MM.1S (cell line): ENCODE measurements around the gene TRAPPC12.

ENCODE experiments used
- DNase-seq: peaks from one replicate; pipeline ENCODE4 v3.0.0-alpha.2; 2015
- H2AFZ ChIP-seq: fragments of 300-600 bp; sonication (generic); 2 replicates; pipeline ENCODE4 v1.6.0; 2016; ENCODE audit warnings: antibody characterized with exemption, low read length
- H3F3A ChIP-seq: fragments of 300-600 bp; sonication (generic); 2 replicates; pipeline ENCODE4 v1.6.1; 2016; ENCODE audit warnings: mild to moderate bottlenecking, antibody characterized with exemption, low read length, moderate library complexity, mixed read lengths; ENCODE audit not compliant: insufficient read depth
- H3K27ac ChIP-seq: fragments of 300-600 bp; sonication (generic); 2 replicates; pipeline ENCODE4 v1.5.1; 2016; ENCODE audit warnings: mild to moderate bottlenecking, low read length
- H3K27me3 ChIP-seq: fragments of 300-600 bp; sonication (generic); replicated peaks from 2 replicates; pipeline ENCODE4 v1.6.0; 2016; ENCODE audit warnings: low read length; ENCODE audit not compliant: insufficient read depth
- H3K36me3 ChIP-seq: fragments of 300-600 bp; sonication (generic); replicated peaks from 2 replicates; pipeline ENCODE4 v1.6.1; 2016; ENCODE audit warnings: mild to moderate bottlenecking, low read length, mixed read lengths; ENCODE audit not compliant: insufficient read depth
- H3K4me1 ChIP-seq: fragments of 300-600 bp; sonication (generic); 2 replicates; pipeline ENCODE4 v1.6.1; 2016; ENCODE audit warnings: low read length, mixed read lengths
- H3K4me2 ChIP-seq: fragments of 300-600 bp; sonication (generic); 2 replicates; pipeline ENCODE4 v1.6.0; 2016; ENCODE audit warnings: low read depth, low read length
- H3K4me3 ChIP-seq: fragments of 300-600 bp; sonication (generic); 2 replicates; pipeline ENCODE4 v1.5.1; 2016; ENCODE audit warnings: low read length, mixed read lengths
- H3K79me2 ChIP-seq: fragments of 300-600 bp; sonication (generic); 2 replicates; pipeline ENCODE4 v1.6.1; 2016; ENCODE audit warnings: mixed run types, low read length, mixed read lengths
- H3K9ac ChIP-seq: fragments of 300-600 bp; sonication (generic); 2 replicates; pipeline ENCODE4 v1.6.1; 2016; ENCODE audit warnings: low read length, mixed read lengths
- H3K9me2 ChIP-seq: fragments of 300-600 bp; sonication (generic); replicated peaks from 2 replicates; pipeline ENCODE4 v1.6.1; 2016; ENCODE audit warnings: mild to moderate bottlenecking, low read length, mixed read lengths; ENCODE audit not compliant: insufficient read depth
- H3K9me3 ChIP-seq: fragments of 300-600 bp; sonication (generic); replicated peaks from 2 replicates; pipeline ENCODE4 v1.6.1; 2016; ENCODE audit warnings: mild to moderate bottlenecking, low read length, mixed read lengths; ENCODE audit not compliant: insufficient read depth
- H4K20me1 ChIP-seq: fragments of 300-600 bp; sonication (generic); 2 replicates; pipeline ENCODE4 v1.6.1; 2016; ENCODE audit warnings: mild to moderate bottlenecking, low read length, moderate library complexity, mixed read lengths; ENCODE audit not compliant: insufficient read depth
- CTCF ChIP-seq: fragments of 300-600 bp; sonication (generic); IDR thresholded peaks from 2 replicates; pipeline ENCODE4 v1.5.1; 2016; ENCODE audit warnings: antibody characterized with exemption, low read length, mixed read lengths
- EZH2 ChIP-seq: fragments of 300-600 bp; sonication (generic); optimal IDR thresholded peaks from 2 replicates; pipeline ENCODE3; 2017; ENCODE audit warnings: low read depth, mild to moderate bottlenecking, antibody characterized with exemption, low read length, mixed read lengths
- EZH2phosphoT487 ChIP-seq: fragments of 300-600 bp; sonication (generic); IDR thresholded peaks from 2 replicates; pipeline ENCODE4 v1.6.1; 2018; ENCODE audit warnings: antibody characterized with exemption, low read length

Gene TRAPPC12

GRCh38 chr2:3420769-3421397 is 41.4 kb downstream of the TRAPPC12 start:
- Histone ChIP-seq H3K9me3 (no peaks in the 10 kb centered on the region), H3F3A (peaks cover under 1% of the 10 kb centered on the region; the same call in 1 of the 2 replicates), H3K36me3 (no peaks in the 10 kb centered on the region), H3K79me2 (no peaks in the 10 kb centered on the region), H3K9ac (no peak overlapping the region), H3K27me3 (no peaks in the 10 kb centered on the region), H3K4me1 (0 out of 2 replicates have a peak, but pooled peaks cover under 1% of the 10 kb centered on the region), H3K9me2 (no peaks in the 10 kb centered on the region), H2AFZ (no peak overlapping the region), H3K27ac (no peak overlapping the region), H4K20me1 (no peaks in the 10 kb centered on the region), H3K4me2 (no peak overlapping the region), H3K4me3 (no peak overlapping the region)
- no peak for TF ChIP-seq EZH2phosphoT487
- DNase-seq = no peak

GRCh38 chr2:3421580-3421979 is 42.1 kb downstream of the TRAPPC12 start:
- no peaks in the 10 kb centered on the region for H3K36me3 ChIP-seq
- peaks cover 7% of the 10 kb centered on the region; the same call in 1 of the 2 replicates for H3F3A ChIP-seq

GRCh38 chr2:3422161-3422779 is 42.8 kb downstream of the TRAPPC12 start:
- no peaks in the 10 kb centered on the region for H3K27me3 ChIP-seq
- no peak overlapping the region for H3K4me2 ChIP-seq
- H3K4me1 ChIP-seq = peaks cover 12% of the 10 kb centered on the region
- H2AFZ ChIP-seq = no peak overlapping the region
- H3K79me2 ChIP-seq = no peaks in the 10 kb centered on the region
- no peak overlapping the region for H3K9ac ChIP-seq
- no peaks in the 10 kb centered on the region for H3K9me2 ChIP-seq
- H3K36me3 ChIP-seq = no peaks in the 10 kb centered on the region
- no peaks in the 10 kb centered on the region for H4K20me1 ChIP-seq
- TF ChIP-seq EZH2phosphoT487 (no peak), CTCF (no peak), EZH2 (no peak)
- H3K27ac ChIP-seq = no peak overlapping the region
- no peaks in the 10 kb centered on the region for H3K9me3 ChIP-seq
- no peak overlapping the region for H3K4me3 ChIP-seq
- no peak for DNase-seq
- peaks cover 13% of the 10 kb centered on the region; the same call in 1 of the 2 replicates for H3F3A ChIP-seq

More at GRCh38 chr2:3421580-3421979, 42.1 kb downstream of the TRAPPC12 start:
- Histone ChIP-seq H3K9ac (no peak overlapping the region), H4K20me1 (no peaks in the 10 kb centered on the region), H2AFZ (no peak overlapping the region), H3K9me3 (no peaks in the 10 kb centered on the region), H3K79me2 (no peaks in the 10 kb centered on the region), H3K27ac (no peak overlapping the region), H3K9me2 (no peaks in the 10 kb centered on the region), H3K4me3 (no peak overlapping the region), H3K4me1 (peaks cover 7% of the 10 kb centered on the region), H3K4me2 (no peak overlapping the region), H3K27me3 (no peaks in the 10 kb centered on the region)
- TF ChIP-seq EZH2phosphoT487 = no peak
- TF ChIP-seq EZH2 = no peak
- no peak for TF ChIP-seq CTCF
- DNase-seq = no peak
